HCT116 (cell line): ENCODE measurements around the gene UTP15.

Experiments used
- EGR1 ChIP-seq: IDR thresholded peaks from 2 replicates; pipeline ENCODE4 v1.6.1; 2012; ENCODE audit warnings: low read depth
- JUND ChIP-seq: IDR thresholded peaks from 2 replicates; pipeline ENCODE4 v1.6.1; 2012
- POLR2A ChIP-seq: IDR thresholded peaks from 2 replicates; pipeline ENCODE4 v1.7.0; 2011; ENCODE audit warnings: borderline replicate concordance; ENCODE audit not compliant: insufficient read depth, insufficient read length; ENCODE audit errors: extremely low read depth
- SIN3A ChIP-seq: IDR thresholded peaks from 2 replicates; pipeline ENCODE4 v1.6.1; 2012; ENCODE audit warnings: low read depth
- YY1 ChIP-seq: IDR thresholded peaks from 2 replicates; pipeline ENCODE4 v1.6.1; 2011; ENCODE audit warnings: low read length, low read depth, moderate library complexity, mild to moderate bottlenecking; ENCODE audit not compliant: insufficient replicate concordance; ENCODE audit errors: extremely low read depth
- TF ChIP-seq, protein P1 (sequence below): IDR thresholded peaks from 2 replicates; pipeline ENCODE4 v1.6.1; 2012

DNA sequence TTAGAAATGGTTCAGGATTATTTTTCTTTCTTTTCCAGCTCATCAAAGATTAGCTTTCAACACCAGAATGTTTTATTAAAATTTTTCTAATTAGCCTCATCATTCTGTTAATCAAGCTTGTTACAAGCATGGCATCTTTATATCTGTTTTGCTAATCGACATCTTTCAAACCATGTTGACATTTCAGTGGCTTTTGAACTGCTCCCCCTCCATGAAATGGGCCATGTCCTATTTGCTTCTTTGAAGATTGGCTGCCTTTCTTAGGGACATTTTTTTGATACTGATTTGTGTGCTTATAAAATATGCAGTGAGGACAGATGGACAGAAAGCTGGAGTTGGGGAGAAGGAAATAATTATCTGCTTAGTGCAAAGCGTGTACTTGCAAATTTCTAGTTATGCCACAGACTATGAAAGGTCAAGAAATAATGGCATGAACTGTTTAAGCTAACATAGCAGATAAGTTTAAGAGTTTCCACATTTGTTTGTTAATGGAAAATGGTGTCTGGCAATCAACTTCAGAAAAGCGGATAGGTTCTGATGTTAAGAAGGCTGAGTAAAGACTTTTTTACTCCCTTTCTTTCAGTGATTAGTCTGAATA lies 39.8 kb upstream of the UTP15 start:
- TF ChIP-seq, protein P1, sequence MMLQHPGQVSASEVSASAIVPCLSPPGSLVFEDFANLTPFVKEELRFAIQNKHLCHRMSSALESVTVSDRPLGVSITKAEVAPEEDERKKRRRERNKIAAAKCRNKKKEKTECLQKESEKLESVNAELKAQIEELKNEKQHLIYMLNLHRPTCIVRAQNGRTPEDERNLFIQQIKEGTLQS: no peak
- TF ChIP-seq YY1: no peak
- no peak for TF ChIP-seq EGR1
- no peak for TF ChIP-seq POLR2A
- no peak for TF ChIP-seq JUND
- no peak for TF ChIP-seq SIN3A
